ENCODE results near the gene ATG7.

GRCh38 chr3:11307830-11308432, 35.7 kb downstream of the ATG7 start:
- TF ChIP-seq GLIS3 (CRISPR knock-in tag; IDR thresholded peaks at IDR 0.05) (no peak), TSHZ2 (CRISPR knock-in tag; IDR thresholded peaks at IDR 0.05) (no peak), CREB5 (CRISPR knock-in tag; IDR thresholded peaks at IDR 0.05; ENCODE audit: low read depth) (no peak)
